Panc1 (cell line): ENCODE results near the gene PITPNM2. TPM values are rescaled to one million over a fixed set of nuclear protein-coding genes. Genes with fewer than 3 reads are reported as not detected.
A peak's percentile ranks its signal among the peaks of the same experiment; 100 is the strongest.

Experiments
- ATAC-seq: fragments of 200-7000 bp; cut with Tn5 transposase; 2 replicates; pipeline ENCODE4 v1.9.1; 2020; ENCODE audit warnings: mild to moderate bottlenecking, moderate library complexity
- BruUV-seq: library from RNA; stranded (reverse); fragments of 400-500 nt; replicated peaks from 2 replicates; lab custom pipeline; 2021; lab: Mats Ljungman, UMichigan
- CTCF ChIA-PET: fragments of 300-600 bp; sonication (Branson Sonifier 250); formaldehyde crosslinking; loops from one replicate; lab custom pipeline; 2022; ENCODE audit warnings: antibody characterized with exemption; lab: Charles Lee
- POLR2A ChIA-PET: fragments of 300-600 bp; sonication (Branson Sonifier 250); formaldehyde crosslinking; loops from one replicate; lab custom pipeline; 2022; ENCODE audit warnings: antibody characterized with exemption; lab: Charles Lee
- DNase-seq: peaks from one replicate; pipeline ENCODE4 v3.0.0-alpha.2; 2010; ENCODE audit warnings: low read depth, low spot score
- H3K27ac ChIP-seq: 2 replicates; pipeline ENCODE4 v1.5.1; 2011; ENCODE audit warnings: mild to moderate bottlenecking, low read length, inconsistent platforms
- H3K27me3 ChIP-seq: fragments of 200-500 bp; sonication (Bioruptor generic); 2 replicates; pipeline ENCODE4 v1.6.0; 2014; ENCODE audit warnings: low read length, inconsistent platforms; ENCODE audit not compliant: control insufficient read depth, insufficient read depth
- H3K36me3 ChIP-seq: fragments of 200-500 bp; sonication (Bioruptor generic); 2 replicates; pipeline ENCODE4 v1.5.1; 2014; ENCODE audit warnings: inconsistent platforms, mild to moderate bottlenecking, low read length, moderate library complexity; ENCODE audit not compliant: control insufficient read depth, insufficient read depth
- H3K4me1 ChIP-seq: 2 replicates; pipeline ENCODE4 v1.5.1; 2011; ENCODE audit warnings: inconsistent platforms, mild to moderate bottlenecking, low read length, moderate library complexity; ENCODE audit not compliant: control insufficient read depth, insufficient read depth
- H3K4me3 ChIP-seq, 2 experiments: 2 replicates each; pipeline ENCODE4 v1.5.1; 2011 to 2012; ENCODE audit warnings: low read depth in 2 of 2, low read length in 2 of 2, mild to moderate bottlenecking in 2 of 2, inconsistent platforms in 1 of 2, moderate library complexity in 1 of 2
- H3K9me3 ChIP-seq: fragments of 200-500 bp; sonication (Bioruptor generic); 2 replicates; pipeline ENCODE4 v1.5.1; 2014; ENCODE audit warnings: low read depth, mild to moderate bottlenecking, inconsistent platforms, low read length, moderate library complexity; ENCODE audit not compliant: control insufficient read depth, insufficient read depth
- CTCF ChIP-seq: fragments of 450-650 bp; IDR thresholded peaks from 2 replicates; pipeline ENCODE4 v1.5.1; 2017; ENCODE audit warnings: mild to moderate bottlenecking
- POLR2AphosphoS5 ChIP-seq: IDR thresholded peaks from 2 replicates; pipeline ENCODE4 v1.6.1; 2012; ENCODE audit warnings: mild to moderate bottlenecking, low read depth, low read length, moderate library complexity
- REST ChIP-seq, 2 experiments: IDR thresholded peaks; 2 replicates each; pipeline ENCODE4 v1.6.1; 2011 to 2012; ENCODE audit warnings: low read depth in 2 of 2, control low read depth in 1 of 2, low read length in 1 of 2, mild to moderate bottlenecking in 1 of 2, moderate library complexity in 1 of 2; ENCODE audit not compliant: insufficient read depth in 1 of 2
- SIN3A ChIP-seq: IDR thresholded peaks from 2 replicates; pipeline ENCODE4 v1.6.1; 2012; ENCODE audit warnings: low read depth, mild to moderate bottlenecking, low read length, moderate library complexity, borderline replicate concordance; ENCODE audit not compliant: insufficient read depth
- TCF7L2 ChIP-seq: IDR thresholded peaks from 2 replicates; pipeline ENCODE4 v1.6.1; 2011; ENCODE audit warnings: mild to moderate bottlenecking, low read depth, low read length, inconsistent platforms
- in situ Hi-C: cut with HindIII; loops from 2 replicates; pipeline ENCODE4 v1.10.0; 2016; ENCODE audit warnings: low sequenced_read_pairs, low pct_unique_long_range_greater_than_20kb
- intact Hi-C: fragments of 100-400 bp; cut with micrococcal nuclease; formaldehyde crosslinking; loops from one replicate; pipeline ENCODE4 v1.10.0; 2022; ENCODE audit not compliant: unreplicated experiment
- total RNA-seq: library from RNA; stranded (reverse); gene quantifications from one replicate; pipeline ENCODE4 v1.2.1, GENCODE V29; 2021; ENCODE audit not compliant: unreplicated experiment

The PITPNM2 gene
- total RNA-seq, 1 experiment from 2014 or later, result 26.4 TPM

DNA sequence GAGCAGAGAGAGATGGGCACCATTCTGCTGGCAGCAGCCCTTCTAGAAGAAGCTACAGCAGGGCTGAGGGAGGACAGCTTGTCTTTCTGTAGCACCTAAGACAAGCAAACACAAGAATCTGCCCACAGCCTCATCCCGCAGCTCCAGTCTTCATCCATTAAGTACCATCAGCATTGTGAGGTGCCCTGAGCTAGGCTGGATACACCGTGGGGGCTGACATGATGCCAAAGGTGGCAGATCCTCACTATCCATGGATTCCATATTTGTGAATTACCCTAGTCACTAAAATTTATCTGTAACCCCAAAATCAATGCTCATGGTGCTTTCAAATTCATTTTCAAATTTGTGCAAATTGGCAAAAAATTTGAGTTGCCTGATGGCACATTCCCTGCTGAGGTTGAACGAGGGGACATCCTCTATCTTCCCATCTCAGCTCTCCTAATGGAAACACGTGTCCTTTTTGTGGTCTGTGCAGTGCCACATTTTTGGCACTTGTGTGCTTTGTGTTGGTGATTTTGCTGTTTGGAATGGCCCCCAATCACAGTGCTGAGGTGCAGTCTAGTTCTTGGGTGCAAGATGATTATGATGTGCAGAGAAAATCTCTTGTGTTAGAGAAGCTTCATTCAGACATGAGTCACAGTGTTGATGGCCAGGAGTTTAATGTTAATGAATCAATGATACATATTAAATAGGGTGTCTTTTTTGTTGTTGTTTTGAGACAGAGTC is 7.0 kb downstream of the PITPNM2 start:
- no peaks in the 10 kb centered on the region for H3K9me3 ChIP-seq
- intact Hi-C loops (loop anchor here (10.0 kb wide), 1 partner anchor 159 kb away; the partner anchor contains the start of gene ARL6IP4), in situ Hi-C loops (no loop called here)
- no peaks in the 10 kb centered on the region for H3K36me3 ChIP-seq
- H3K27me3 ChIP-seq, result no peaks in the 10 kb centered on the region
- no TSS peak for BruUV-seq
- H3K4me3 ChIP-seq, result no peak overlapping the region
- H3K27ac ChIP-seq, result peak overlapping the region; percentile 89
- ChIA-PET POLR2A (interaction anchor here (0.6 kb wide), 1 partner anchor 140 kb away, joined by 3 read pairs; no protein-coding TSS in a partner anchor), CTCF (interaction anchor here (0.5 to 0.7 kb wide), 2 partner anchors 18 to 107 kb away, joined by 3 read pairs; no protein-coding TSS in a partner anchor)
- DNase-seq (no peak), ATAC-seq (no peak)
- peaks cover 60% of the 10 kb centered on the region for H3K4me1 ChIP-seq
- TF ChIP-seq TCF7L2 (no peak), REST (IDR thresholded peaks at IDR 0.05; ENCODE audit: insufficient read depth in 1 of 2, low read depth in 2 of 2, low read length in 1 of 2) (no peak), POLR2AphosphoS5 (no peak), CTCF (no peak), SIN3A (no peak)

DNA sequence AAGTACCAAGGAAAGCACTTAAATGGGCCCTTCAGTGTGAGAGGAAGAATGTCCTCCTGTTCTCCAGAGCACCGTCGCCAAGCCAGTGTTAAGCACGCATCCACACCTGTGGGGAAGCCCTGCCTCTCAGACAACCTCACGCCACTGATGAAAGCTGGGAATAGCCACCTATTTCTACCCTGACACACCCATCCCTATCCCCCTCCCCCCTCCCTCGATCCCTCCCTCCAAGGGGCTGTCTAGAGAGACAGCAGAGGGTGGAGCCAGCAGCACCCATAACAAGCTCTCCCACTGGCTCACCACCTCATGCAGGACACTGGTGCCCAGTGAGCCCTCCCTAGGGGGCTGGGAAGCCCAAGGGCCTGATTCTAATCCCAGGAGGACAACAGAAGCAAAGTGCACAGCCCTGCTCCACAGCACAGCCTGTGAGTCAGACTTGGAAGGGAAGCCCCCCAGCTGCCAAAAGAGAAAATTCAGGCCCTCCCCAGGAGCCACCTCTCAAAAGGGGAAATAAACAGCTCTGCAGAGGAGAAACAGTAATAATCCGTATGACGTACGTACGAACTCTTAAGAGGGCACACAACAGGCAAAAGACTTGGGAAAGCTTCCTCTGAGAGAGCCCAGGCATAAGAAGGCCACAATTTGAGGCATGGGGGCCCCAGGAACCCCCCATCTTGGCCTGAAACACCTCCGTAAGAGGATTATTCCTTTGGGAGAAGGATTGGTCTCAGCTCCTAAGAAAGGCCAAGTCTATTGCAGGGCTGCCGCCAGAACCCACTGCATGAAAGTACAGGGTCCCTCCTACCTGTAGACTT is 7.8 kb downstream of the PITPNM2 start:
- no peak for TF ChIP-seq TCF7L2
- TF ChIP-seq REST (IDR thresholded peaks at IDR 0.05; ENCODE audit: insufficient read depth in 1 of 2, low read depth in 2 of 2, low read length in 1 of 2), result no peak
- TF ChIP-seq SIN3A, result no peak
- no peak for TF ChIP-seq CTCF
- TF ChIP-seq POLR2AphosphoS5, result no peak
- peaks cover 53% of the 10 kb centered on the region for H3K4me1 ChIP-seq
- ATAC-seq, result peak; percentile 72
- no peak for DNase-seq
- H3K36me3 ChIP-seq, result no peaks in the 10 kb centered on the region
- in situ Hi-C loops, result no loop called here
- POLR2A ChIA-PET, result no interaction called here
- intact Hi-C loops, result loop anchor here (10.0 kb wide), 1 partner anchor 158 kb away; the partner anchor contains the start of gene ARL6IP4
- CTCF ChIA-PET, result interaction anchor here (0.5 to 0.7 kb wide), 3 partner anchors 19 to 107 kb away, joined by 3 to 9 read pairs (median 3); no protein-coding TSS in a partner anchor
- H3K27me3 ChIP-seq, result no peaks in the 10 kb centered on the region
- H3K27ac ChIP-seq, result peak overlapping the region; percentile 89
- no TSS peak for BruUV-seq
- no peaks in the 10 kb centered on the region for H3K9me3 ChIP-seq
- H3K4me3 ChIP-seq, result no peak overlapping the region
